ENCODE results near the gene USP48. TPM values are rescaled to one million over a fixed set of nuclear protein-coding genes. Genes with fewer than 3 reads are reported as not detected.
"Not testable (repeated sequence)": the region's sequence is repeated elsewhere in the genome, so short reads cannot be mapped to it uniquely, and the experiment has no call there.

Gene USP48
- total RNA-seq, 1 donor from 2014 or later, result 86.8 TPM

GRCh38 chr1:21703318-21703963 is 79.5 kb downstream of the USP48 start:
- intact Hi-C loops (cut with micrococcal nuclease), result loop anchor here (5.0 kb wide), 1 partner anchor 259 kb away; no protein-coding TSS in a partner anchor

DNA sequence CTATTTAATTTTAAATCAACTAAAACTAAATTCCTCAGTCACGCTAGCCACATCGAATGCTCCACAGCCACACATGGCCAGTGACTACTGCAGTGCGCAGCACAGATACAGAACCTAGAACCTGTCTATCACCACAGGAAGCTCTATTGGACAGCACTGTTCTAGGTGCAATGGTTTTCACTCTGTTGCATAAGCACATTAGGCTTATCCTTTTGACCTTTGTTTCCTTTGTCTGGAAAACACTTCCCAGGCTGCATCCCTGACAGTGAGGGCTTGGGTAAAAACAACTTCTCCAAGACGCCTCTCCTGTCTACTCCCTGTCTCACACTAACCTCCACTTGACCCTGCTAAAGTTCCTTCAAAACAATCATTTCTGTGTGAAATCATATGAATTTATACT is 80.2 kb downstream of the USP48 start:
- intact Hi-C loops (cut with micrococcal nuclease), result loop anchor here (5.0 kb wide), 1 partner anchor 260 kb away; no protein-coding TSS in a partner anchor

DNA sequence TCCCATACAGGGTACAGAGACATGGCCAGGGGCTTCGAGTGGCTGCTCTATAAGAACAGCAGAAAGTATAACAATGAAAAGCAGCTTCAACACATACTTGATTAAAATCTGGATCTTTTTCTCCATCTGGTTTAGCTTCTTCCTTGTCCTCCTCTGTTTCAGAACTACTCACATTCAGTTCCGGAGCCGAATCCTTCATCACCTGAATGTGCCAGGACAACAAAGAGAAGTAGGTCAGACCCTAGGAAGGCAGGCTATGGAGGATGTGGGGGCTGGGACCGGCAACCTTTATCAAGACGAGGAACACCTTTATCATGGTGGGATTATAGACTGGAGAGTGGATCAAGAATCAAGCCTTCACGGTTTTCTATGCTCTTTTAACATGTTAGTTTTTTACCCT is 81.5 kb downstream of the USP48 start:
- intact Hi-C loops (cut with micrococcal nuclease), result loop anchor here (5.0 kb wide), 1 partner anchor 261 kb away; no protein-coding TSS in a partner anchor

DNA sequence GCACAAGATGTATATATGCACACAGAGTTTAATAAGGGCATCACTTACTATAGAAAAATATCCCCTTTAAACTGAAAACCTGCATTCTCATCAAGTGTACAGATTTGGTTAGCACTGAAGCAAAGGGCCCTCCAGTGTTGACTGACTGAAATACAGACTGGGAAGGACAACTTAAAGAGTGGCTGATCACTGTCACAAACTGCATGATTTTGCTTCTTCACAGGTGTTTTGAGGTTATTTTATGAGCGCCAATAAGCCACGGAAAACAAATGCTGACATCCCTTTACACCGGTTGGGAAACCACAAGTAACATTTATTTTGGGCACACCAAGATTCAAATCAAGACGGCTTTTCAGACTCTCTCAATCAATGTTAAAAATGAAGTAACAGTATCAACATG is 82.9 kb downstream of the USP48 start:
- intact Hi-C loops (cut with micrococcal nuclease), result loop anchor here (5.0 kb wide), 1 partner anchor 262 kb away; no protein-coding TSS in a partner anchor

- intact Hi-C loops (cut with micrococcal nuclease), result no loop called here
These were observed 86.0 kb downstream of the USP48 start for GRCh38 chr1:21696931-21697330.

DNA sequence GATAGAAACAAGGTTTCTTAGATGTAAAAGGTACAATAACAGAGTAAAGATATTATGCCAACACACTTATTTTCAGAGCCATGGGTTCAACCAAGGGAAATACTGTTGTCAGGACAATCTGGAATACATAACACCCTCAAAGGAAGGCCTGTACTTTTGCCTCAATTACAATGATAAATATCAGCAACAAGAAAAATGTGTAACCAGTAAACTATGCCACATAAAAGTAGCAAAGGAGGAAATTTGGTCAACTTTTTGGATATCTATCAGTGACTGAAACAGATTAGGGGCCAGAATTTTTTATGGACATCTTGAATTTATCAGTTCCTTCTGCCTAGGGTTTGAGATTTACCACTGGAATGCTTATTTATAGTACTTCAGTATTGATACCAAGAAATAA is 89.2 kb downstream of the USP48 start:
- intact Hi-C loops (cut with micrococcal nuclease), result no loop called here

- intact Hi-C loops (cut with micrococcal nuclease), result no loop called here
These were observed 91.2 kb downstream of the USP48 start for GRCh38 chr1:21691739-21692138.

GRCh38 chr1:21689661-21690372 is 93.1 kb downstream of the USP48 start:
- intact Hi-C loops (cut with micrococcal nuclease), result no loop called here

DNA sequence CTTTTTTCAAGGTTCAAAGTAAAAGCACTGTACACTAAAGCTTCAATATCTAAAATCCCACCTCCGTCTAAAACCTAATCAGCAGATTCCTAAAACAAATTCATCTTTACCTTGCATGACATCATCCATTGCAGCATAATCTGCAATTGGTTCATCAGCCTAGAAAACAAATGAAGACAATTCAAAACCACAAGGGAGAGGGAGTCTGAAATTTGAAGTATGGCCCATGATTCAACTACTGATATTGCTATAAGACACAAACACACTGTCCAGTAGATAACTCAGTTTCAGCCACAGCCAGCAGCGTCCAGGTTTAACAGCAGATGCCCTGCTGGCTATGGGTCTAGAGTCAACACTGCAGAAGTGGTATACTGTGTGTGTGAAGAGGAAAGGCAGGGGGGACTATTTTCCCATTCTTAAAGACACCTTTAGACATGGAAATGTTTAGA is 95.8 kb downstream of the USP48 start:
- intact Hi-C loops (cut with micrococcal nuclease), result no loop called here

- intact Hi-C loops (cut with micrococcal nuclease), result no loop called here
These were observed 96.8 kb downstream of the USP48 start for GRCh38 chr1:21685946-21686678.

DNA sequence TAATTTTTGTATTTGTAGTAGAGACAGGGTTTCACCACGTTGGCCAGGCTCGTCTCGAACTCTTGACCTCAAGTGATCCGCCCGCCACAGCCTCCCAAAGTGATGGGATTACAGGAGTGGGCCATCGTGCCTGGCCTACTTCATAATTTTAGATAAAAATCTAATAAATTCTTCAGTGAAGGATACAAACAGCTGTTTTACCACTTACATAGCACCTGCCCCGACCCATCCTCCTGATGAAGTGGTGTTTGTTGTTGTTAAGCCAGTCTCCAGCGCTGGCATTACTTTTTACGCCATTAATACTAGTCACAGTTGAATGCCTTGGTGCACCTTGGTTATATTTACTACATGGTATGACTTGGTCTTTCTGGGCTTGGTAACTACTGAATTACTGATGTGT is 101.5 kb downstream of the USP48 start:
- intact Hi-C loops (cut with micrococcal nuclease), result no loop called here

- intact Hi-C loops (cut with micrococcal nuclease), result no loop called here
These were observed 102.0 kb downstream of the USP48 start for GRCh38 chr1:21680918-21681317.

- intact Hi-C loops (cut with micrococcal nuclease), result no loop called here
These were observed 102.6 kb downstream of the USP48 start for GRCh38 chr1:21680381-21680780.

DNA sequence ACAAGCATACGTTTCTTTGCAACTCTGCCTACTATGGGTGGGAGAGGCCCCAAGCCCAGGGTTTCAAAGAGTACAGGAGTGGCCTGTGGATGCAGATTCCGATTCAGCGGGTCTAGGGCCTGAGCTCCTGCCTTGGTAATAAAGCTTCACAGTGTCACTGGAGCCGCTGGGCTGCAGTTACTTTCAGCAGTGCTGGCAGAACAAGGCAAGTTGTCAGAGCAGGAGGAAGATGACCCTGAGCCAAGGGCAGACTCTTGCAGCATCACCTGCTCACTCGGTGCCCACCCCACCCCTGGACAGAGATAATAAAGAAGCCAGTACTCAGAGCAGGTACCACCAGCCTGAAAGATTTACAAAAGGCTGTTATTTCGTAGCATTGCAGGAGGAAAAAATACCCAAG is 105.8 kb downstream of the USP48 start:
- intact Hi-C loops (cut with micrococcal nuclease), result no loop called here

- intact Hi-C loops (cut with micrococcal nuclease), result no loop called here
These were observed 108.0 kb downstream of the USP48 start for GRCh38 chr1:21674957-21675356.

DNA sequence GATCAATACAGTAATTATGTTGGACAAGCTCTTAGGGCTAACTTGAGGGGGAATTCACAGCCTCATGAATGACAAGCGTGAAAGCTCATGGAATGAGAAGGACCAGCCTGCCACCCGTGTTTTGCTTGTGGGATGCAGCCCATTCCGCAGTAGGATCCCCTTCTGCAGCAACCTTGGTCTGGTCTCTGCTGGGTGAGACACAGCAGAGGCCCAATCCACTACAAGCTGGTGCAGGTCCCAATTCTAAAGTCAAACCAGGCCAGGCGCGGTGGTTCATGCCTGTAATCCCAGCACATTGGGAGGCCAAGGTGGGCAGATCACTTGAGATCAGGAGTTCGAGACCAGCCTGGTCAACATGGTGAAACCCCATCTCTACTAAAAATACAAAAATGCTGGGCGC is 109.1 kb downstream of the USP48 start:
- intact Hi-C loops (cut with micrococcal nuclease), result not testable (repeated sequence)

DNA sequence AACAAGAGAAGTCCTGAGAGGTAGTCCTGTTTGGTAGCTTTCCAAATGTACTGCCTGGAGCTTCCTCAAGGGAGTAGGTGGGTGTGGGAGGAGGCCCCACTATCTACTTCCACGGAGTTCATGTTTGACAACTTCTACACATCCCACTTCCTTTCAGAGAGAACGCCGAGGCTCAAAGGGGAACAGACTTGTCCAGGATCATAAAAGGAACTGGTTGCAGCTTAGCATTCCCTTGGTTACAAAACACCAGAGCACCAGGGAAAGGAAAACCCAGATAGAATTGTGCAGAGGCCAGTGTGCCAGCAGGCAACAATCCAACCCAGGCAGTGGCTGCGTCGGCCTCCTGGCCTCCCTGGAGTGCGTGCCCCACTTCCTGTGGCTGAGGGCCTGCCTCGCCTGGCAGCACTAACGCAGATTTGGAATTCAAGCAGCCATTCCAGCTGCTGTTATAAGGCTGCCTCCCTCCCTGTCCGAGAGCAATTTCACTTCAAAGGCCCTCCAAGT is 109.6 kb downstream of the USP48 start:
- intact Hi-C loops (cut with micrococcal nuclease), result no loop called here

DNA sequence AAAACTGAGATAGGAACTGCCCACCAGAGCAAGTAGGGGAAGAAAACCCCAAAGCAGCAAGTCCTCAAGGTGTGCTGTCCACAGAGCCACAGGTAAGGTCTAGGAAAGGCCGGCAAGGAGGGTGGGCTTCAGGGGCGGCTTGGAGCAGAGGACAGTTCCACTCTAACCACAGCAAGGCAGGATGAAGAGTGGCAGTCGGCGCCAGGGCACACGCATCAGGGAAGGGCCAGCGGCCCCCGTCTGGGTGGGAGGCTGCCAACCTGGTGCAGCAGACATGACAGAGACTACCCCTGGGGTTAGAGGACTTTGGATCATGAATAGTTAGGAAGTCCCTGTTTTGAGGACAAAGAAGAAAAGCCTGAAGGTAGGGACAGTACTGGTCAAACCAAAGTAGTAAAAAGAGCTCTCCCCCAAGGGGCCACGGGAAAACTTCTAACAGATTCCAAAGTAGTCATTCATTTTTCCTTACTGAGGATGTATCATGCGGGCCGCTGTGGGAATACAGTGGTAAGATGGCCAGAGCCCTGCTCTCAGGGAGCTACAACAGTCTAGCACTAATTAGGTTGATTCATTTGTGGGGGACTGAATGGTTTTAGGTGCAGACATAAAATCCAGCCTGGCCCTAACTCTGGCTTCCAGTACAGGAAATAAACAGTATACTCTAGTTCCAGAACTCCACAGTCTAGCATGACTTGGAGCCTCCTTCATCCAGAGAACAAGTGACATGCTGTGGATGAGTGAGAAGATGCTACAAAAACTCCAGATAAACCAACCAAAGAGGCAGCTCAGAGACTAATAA is 110.3 kb downstream of the USP48 start:
- intact Hi-C loops (cut with micrococcal nuclease), result no loop called here

GRCh38 chr1:21671915-21672314 is 111.0 kb downstream of the USP48 start:
- intact Hi-C loops (cut with micrococcal nuclease), result no loop called here

GRCh38 chr1:21670956-21671902 is 111.7 kb downstream of the USP48 start:
- intact Hi-C loops (cut with micrococcal nuclease), result no loop called here

Measured in T-helper 2 cell treated with Interferon-gamma antibody and Interleukin-4, amounts not matched to agents 100 ng/mL and 5 ng/mL, for 36 hours (primary cell).